WERI-Rb-1 (cell line): ENCODE data around the gene ATP8A2.
A peak's percentile ranks its signal among the peaks of the same experiment; 100 is the strongest.

Experiments used
- DNase-seq: peaks from one replicate; pipeline ENCODE4 v3.0.0-alpha.2; 2020
- H3K27ac ChIP-seq: fragments of 250-450 bp; sonication (Bioruptor Pico); 2 replicates; pipeline ENCODE4 v1.5.1; 2020; ENCODE audit warnings: mild to moderate bottlenecking, moderate library complexity
- H3K27me3 ChIP-seq: fragments of 250-450 bp; sonication (Bioruptor Pico); 2 replicates; pipeline ENCODE4 v1.5.1; 2021; ENCODE audit warnings: mild to moderate bottlenecking, low read depth, moderate library complexity; ENCODE audit not compliant: insufficient read depth, severe bottlenecking
- H3K36me3 ChIP-seq: fragments of 250-450 bp; sonication (Bioruptor Pico); 2 replicates; pipeline ENCODE4 v1.5.1; 2020; ENCODE audit warnings: mild to moderate bottlenecking, moderate library complexity
- H3K4me3 ChIP-seq: 2 replicates; pipeline ENCODE4 v1.5.1; 2011; ENCODE audit warnings: low read depth, mild to moderate bottlenecking, control low read depth, low read length
- H3K9me3 ChIP-seq: fragments of 250-450 bp; sonication (Bioruptor Pico); 2 replicates; pipeline ENCODE4 v1.5.1; 2021; ENCODE audit warnings: mild to moderate bottlenecking, moderate library complexity; ENCODE audit not compliant: severe bottlenecking
- CTCF ChIP-seq: IDR thresholded peaks from 2 replicates; pipeline ENCODE4 v1.5.1; 2011; ENCODE audit warnings: low read depth, mild to moderate bottlenecking, control low read depth, inconsistent platforms, low read length

ATP8A2 gene

DNA sequence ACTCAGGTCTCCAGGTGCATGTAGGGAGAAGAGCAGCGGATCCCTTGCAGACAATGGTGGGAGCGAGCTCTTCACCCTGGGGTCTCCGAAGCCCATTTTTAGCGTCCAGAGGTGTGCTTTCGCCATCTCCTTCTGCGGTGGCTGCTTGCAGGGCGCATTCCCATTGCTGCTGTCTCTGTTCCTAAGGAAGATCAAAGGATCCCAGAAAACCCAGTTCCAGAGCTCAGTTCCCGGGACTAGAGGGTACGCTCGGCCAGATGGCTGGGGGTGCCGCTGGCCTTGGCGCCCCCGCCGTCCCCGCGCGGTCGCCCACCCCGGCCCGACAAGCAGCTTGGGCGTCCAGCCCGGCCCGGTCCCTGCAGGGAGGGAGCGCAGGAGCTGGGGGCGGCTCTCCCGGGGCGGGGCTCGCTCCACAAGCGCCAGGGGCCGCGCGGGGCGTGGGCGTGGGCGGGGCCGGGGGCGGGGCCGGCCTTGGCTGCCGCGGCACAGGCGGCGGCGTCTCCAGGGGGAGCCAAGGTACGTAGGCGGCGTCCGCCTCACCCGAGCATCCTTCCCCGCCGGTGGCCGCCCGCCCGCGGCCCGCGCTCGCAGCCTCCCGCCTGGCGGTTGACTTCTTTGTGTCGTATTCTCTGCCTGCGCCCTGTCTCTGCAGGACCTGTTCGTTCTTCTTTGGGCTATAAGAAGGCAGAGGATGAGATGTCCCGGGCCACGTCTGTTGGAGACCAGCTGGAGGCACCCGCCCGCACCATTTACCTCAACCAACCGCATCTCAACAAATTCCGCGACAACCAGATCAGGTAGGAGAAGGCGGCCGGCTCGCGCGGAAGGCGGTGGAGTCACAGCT lies 96.8 kb downstream of the ATP8A2 start:
- TF ChIP-seq CTCF: peak; percentile 43
- DNase-seq: peak; percentile 92
- peaks cover 2% of the 10 kb centered on the region for H3K27me3 ChIP-seq
- peak overlapping the region; percentile 45 for H3K4me3 ChIP-seq
- peak overlapping the region; percentile 56 for H3K27ac ChIP-seq
- H3K9me3 ChIP-seq: peaks cover 6% of the 10 kb centered on the region
- no peaks in the 10 kb centered on the region for H3K36me3 ChIP-seq

- Histone ChIP-seq H3K36me3 (no peaks in the 10 kb centered on the region), H3K27me3 (peaks cover 2% of the 10 kb centered on the region), H3K4me3 (peak overlapping the region; percentile 45), H3K27ac (peak overlapping the region; percentile 40; the same call in 1 of the 2 replicates), H3K9me3 (peaks cover 6% of the 10 kb centered on the region)
- no peak for TF ChIP-seq CTCF
- DNase-seq: no peak
Observed at GRCh38 chr13:25469169-25469525, 97.4 kb downstream of the ATP8A2 start.

GRCh38 chr13:25473864-25474263 lies 102.1 kb downstream of the ATP8A2 start:
- no peak for DNase-seq
- H3K9me3 ChIP-seq: no peaks in the 10 kb centered on the region
- no peak overlapping the region for H3K27ac ChIP-seq
- no peak overlapping the region for H3K4me3 ChIP-seq
- no peak for TF ChIP-seq CTCF
- H3K36me3 ChIP-seq: no peaks in the 10 kb centered on the region
- H3K27me3 ChIP-seq: peaks cover 2% of the 10 kb centered on the region

DNA sequence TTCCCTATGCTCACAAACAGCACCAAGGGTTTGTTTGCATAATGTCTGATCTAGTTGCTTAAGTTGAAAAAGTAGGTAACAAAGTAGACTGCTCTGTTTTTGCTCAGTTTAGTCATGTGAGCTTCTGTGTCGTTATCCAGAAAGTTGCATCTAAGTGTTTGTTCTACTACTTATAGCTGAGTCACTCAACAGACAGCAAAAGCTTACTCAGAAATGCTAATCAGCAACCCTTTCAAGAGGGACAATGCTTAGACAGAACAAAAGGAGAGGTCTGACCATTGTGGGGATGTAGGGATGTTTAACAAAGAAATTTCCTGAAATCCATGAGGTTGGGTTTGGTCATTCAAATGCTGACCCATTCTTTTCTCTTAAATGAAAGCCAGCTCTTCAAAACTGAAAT lies 106.4 kb downstream of the ATP8A2 start:
- Histone ChIP-seq H3K4me3 (no peak overlapping the region), H3K36me3 (no peaks in the 10 kb centered on the region), H3K27me3 (no peaks in the 10 kb centered on the region), H3K9me3 (peaks cover 6% of the 10 kb centered on the region), H3K27ac (no peak overlapping the region)
- no peak for DNase-seq
- no peak for TF ChIP-seq CTCF

GRCh38 chr13:25489238-25489637 lies 117.5 kb downstream of the ATP8A2 start:
- H3K27ac ChIP-seq: peak overlapping the region; percentile 24
- peak; percentile 72 for DNase-seq
- peak overlapping the region; percentile 8 for H3K4me3 ChIP-seq
- H3K36me3 ChIP-seq: no peaks in the 10 kb centered on the region
- no peaks in the 10 kb centered on the region for H3K27me3 ChIP-seq
- no peaks in the 10 kb centered on the region for H3K9me3 ChIP-seq
- TF ChIP-seq CTCF: no peak

GRCh38 chr13:25490236-25490635 lies 118.5 kb downstream of the ATP8A2 start:
- DNase-seq: no peak
- Histone ChIP-seq H3K27ac (no peak overlapping the region), H3K36me3 (no peaks in the 10 kb centered on the region), H3K9me3 (no peaks in the 10 kb centered on the region), H3K27me3 (no peaks in the 10 kb centered on the region), H3K4me3 (no peak overlapping the region)
- TF ChIP-seq CTCF: no peak
